SH-SY5Y (cell line): Measurements from ENCODE around the gene YDJC.

Experiments
- GATA2 ChIP-seq: IDR thresholded peaks from 2 replicates; pipeline ENCODE4 v1.6.1; 2011; ENCODE audit warnings: mild to moderate bottlenecking, low read depth, low read length
- GATA3 ChIP-seq: IDR thresholded peaks from 2 replicates; pipeline ENCODE4 v1.6.1; 2011; ENCODE audit warnings: low read depth, mild to moderate bottlenecking, low read length, moderate library complexity

DNA sequence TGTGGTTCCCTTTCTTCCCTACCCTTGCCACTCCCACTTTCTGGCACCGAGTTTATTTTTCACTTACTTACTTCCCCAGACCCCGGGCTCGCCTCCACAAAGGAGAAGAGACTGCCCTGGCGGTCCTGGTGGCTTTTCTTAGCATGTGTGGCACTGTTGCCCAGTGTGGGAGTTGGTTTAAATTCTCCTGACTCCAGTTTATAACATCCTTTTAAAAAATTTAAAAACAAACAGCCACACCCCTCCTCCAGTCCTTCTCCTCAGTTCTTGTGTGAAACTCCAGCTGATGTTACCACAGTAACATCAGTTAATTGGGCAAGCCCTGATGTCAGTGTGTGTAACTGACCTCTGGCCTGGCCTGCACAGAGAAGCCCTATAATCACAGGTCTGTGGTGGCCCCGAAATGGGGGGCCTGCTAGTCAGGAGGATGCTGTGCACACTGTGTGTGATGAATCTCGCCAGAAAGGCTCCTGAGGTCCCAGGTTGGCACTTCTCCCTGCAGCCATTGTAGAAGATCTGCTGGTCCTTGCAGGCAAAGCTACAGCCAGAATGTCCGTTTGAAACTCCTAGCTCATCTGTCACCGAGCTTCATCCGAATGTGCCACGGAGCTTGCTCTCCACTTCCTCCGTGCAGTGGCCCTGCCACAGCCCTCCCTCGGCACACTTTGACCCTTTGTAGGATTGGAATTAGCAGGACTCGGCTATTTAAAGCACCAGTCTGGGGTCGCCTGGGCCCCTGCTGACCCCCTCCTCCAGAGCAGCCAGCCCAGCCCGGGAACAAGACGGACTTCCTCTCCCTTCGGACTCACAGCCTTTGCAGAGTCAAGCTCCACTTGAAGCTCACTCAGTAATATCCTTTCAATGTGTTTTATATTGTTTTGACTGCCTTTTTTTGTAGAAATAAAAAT lies 7.6 kb downstream of the YDJC start:
- no peak for TF ChIP-seq GATA2
- no peak for TF ChIP-seq GATA3
